K562 (cell line): ENCODE results near the gene CEP95. TPM values are rescaled to one million over a fixed set of nuclear protein-coding genes. Genes with fewer than 3 reads are reported as not detected.
A peak's percentile ranks its signal among the peaks of the same experiment; 100 is the strongest.

Experiments
- ATF6 ChIP-seq: sonication (generic); formaldehyde crosslinking; IDR thresholded peaks from 2 replicates; pipeline ENCODE4 v1.4.0; 2020; ENCODE audit warnings: mild to moderate bottlenecking, missing genetic modification reagents
- CBX3 ChIP-seq, 2 experiments: IDR thresholded peaks; 1 replicate in 1 of 2; 2 replicates in 1 of 2; pipeline ENCODE4 v1.6.1; 2012; ENCODE audit warnings: inconsistent platforms in 2 of 2, low read length in 2 of 2, borderline replicate concordance in 1 of 2, control low read depth in 1 of 2
- CHD2 ChIP-seq: IDR thresholded peaks from 2 replicates; pipeline ENCODE4 v1.6.1; 2011; ENCODE audit warnings: low read depth, low read length
- FOXK2 ChIP-seq, 2 experiments: fragments of 450-650 bp; IDR thresholded peaks in 1 of 2; conservative IDR thresholded peaks in 1 of 2; 2 replicates each; pipeline ENCODE4 v1.6.1; 2016; ENCODE audit warnings: low read depth in 2 of 2, mild to moderate bottlenecking in 1 of 2
- HNRNPLL ChIP-seq: fragments of 200-400 bp; formaldehyde crosslinking; IDR thresholded peaks from 2 replicates; pipeline ENCODE4 v1.6.1; 2017; ENCODE audit warnings: low read length, low read depth, mild to moderate bottlenecking; ENCODE audit not compliant: poor library complexity, severe bottlenecking
- IFI16 ChIP-seq: fragments of 250-450 bp; sonication (Bioruptor Pico); IDR thresholded peaks from 2 replicates; pipeline ENCODE4 v2.1.2; 2022; ENCODE audit warnings: mild to moderate bottlenecking, inconsistent platforms
- KLF16 ChIP-seq: IDR thresholded peaks from 2 replicates; pipeline ENCODE4 v1.6.1; 2016; ENCODE audit warnings: antibody characterized with exemption
- MIER1 ChIP-seq: fragments of 450-650 bp; IDR thresholded peaks from 2 replicates; pipeline ENCODE4 v1.6.1; 2016; ENCODE audit warnings: antibody characterized with exemption, mild to moderate bottlenecking, low read depth
- OTX1 ChIP-seq: fragments of 450-650 bp; formaldehyde crosslinking; IDR thresholded peaks from 2 replicates; pipeline ENCODE4 v1.4.0; 2022; ENCODE audit warnings: mild to moderate bottlenecking
- RAD21 ChIP-seq, 2 experiments: fragments of 250-450 bp in 1 of 2; fragments of 450-650 bp in 1 of 2; sonication (Bioruptor Pico) in 1 of 2; formaldehyde crosslinking in 1 of 2; IDR thresholded peaks in 1 of 2; conservative IDR thresholded peaks in 1 of 2; 2 replicates each; pipeline versions ENCODE4 v1.4.0 to v1.8.0; 2020 to 2022; ENCODE audit warnings: mild to moderate bottlenecking in 2 of 2, moderate library complexity in 1 of 2
- SUPT5H ChIP-seq: fragments of 450-650 bp; IDR thresholded peaks from 2 replicates; pipeline ENCODE4 v1.6.1; 2016
- TCF3 ChIP-seq: sonication (generic); formaldehyde crosslinking; IDR thresholded peaks from 2 replicates; pipeline ENCODE4 v1.4.0; 2020; ENCODE audit warnings: mild to moderate bottlenecking, missing genetic modification reagents
- TCF7L2 ChIP-seq: fragments of 150-350 bp; IDR thresholded peaks from 2 replicates; pipeline ENCODE4 v1.6.1; 2016; ENCODE audit warnings: low read depth, mild to moderate bottlenecking, low read length, moderate library complexity
- TEAD2 ChIP-seq: fragments of 450-650 bp; IDR thresholded peaks from 2 replicates; pipeline ENCODE4 v1.6.1; 2016; ENCODE audit warnings: missing genetic modification characterization, control low read depth, missing compliant biosample characterization
- THRA ChIP-seq: fragments of 450-650 bp; IDR thresholded peaks from 2 replicates; pipeline ENCODE4 v1.6.1; 2017; ENCODE audit warnings: mild to moderate bottlenecking, moderate library complexity
- ZBTB2 ChIP-seq: fragments of 450-650 bp; IDR thresholded peaks from 2 replicates; pipeline ENCODE4 v1.6.1; 2016; ENCODE audit warnings: antibody characterized with exemption
- ZNF12 ChIP-seq: sonication (generic); formaldehyde crosslinking; IDR thresholded peaks from 2 replicates; pipeline ENCODE4 v1.4.0; 2020; ENCODE audit warnings: mild to moderate bottlenecking, missing genetic modification reagents
- ZNF184 ChIP-seq: sonication (generic); formaldehyde crosslinking; IDR thresholded peaks from 2 replicates; pipeline ENCODE4 v1.5.0; 2020; ENCODE audit warnings: missing genetic modification reagents
- ZNF507 ChIP-seq: conservative IDR thresholded peaks from 2 replicates; pipeline ENCODE4 v1.6.1; 2017; ENCODE audit warnings: missing genetic modification characterization, missing compliant biosample characterization
- polyA plus RNA-seq, 8 experiments: library from polyadenylated mRNA; depleted of rRNA in 4 of 8; stranded (reverse) in 5 of 8; unstranded in 3 of 8; fragments of >200 nt; fragmentation: Nextera tagmentation in 2 of 8; fragmentation: Illumina TruSeq in 1 of 8; extraction: Ambion mirVana in 2 of 8; extraction: Trizol in 1 of 8; gene quantifications; 2 replicates each; pipeline versions ENCODE4 v1.2.1 to v1.2.3, GENCODE V29; 2011 to 2014; ENCODE audit warnings: inconsistent platforms in 1 of 8, missing spikeins in 1 of 8
- total RNA-seq, 7 experiments: library from RNA; depleted of rRNA in 6 of 7; stranded (reverse); fragments of >200 nt in 6 of 7; fragmentation: Illumina TruSeq in 2 of 7; extraction: Trizol in 2 of 7; gene quantifications; 2 replicates each; pipeline versions ENCODE4 v1.2.1 to v1.2.3, GENCODE V29; 2011 to 2021; ENCODE audit warnings: low replicate concordance in 1 of 7
- TF ChIP-seq, protein P1 (sequence below): fragments of 450-650 bp; IDR thresholded peaks from 2 replicates; pipeline ENCODE4 v1.6.1; 2016; ENCODE audit warnings: borderline replicate concordance
- TF ChIP-seq, protein P2 (sequence below), 3 experiments: IDR thresholded peaks in 2 of 3; conservative IDR thresholded peaks in 1 of 3; 2 replicates each; pipeline ENCODE4 v1.5.1; 2011 to 2012; ENCODE audit warnings: low read length in 3 of 3, mild to moderate bottlenecking in 3 of 3, control low read depth in 2 of 3, improper control_type of control experiment in 1 of 3, inconsistent platforms in 1 of 3, low read depth in 1 of 3, mixed read lengths in 1 of 3, moderate library complexity in 1 of 3; ENCODE audit not compliant: insufficient read depth in 2 of 3

Gene CEP95
- total and polyA plus RNA-seq, 9 of the 15 experiments (the other 6 are each of a cell fraction or from before 2014, with no cell fraction given): 26.7 to 80.7 (median 56.9) TPM

- TF ChIP-seq, protein P1, sequence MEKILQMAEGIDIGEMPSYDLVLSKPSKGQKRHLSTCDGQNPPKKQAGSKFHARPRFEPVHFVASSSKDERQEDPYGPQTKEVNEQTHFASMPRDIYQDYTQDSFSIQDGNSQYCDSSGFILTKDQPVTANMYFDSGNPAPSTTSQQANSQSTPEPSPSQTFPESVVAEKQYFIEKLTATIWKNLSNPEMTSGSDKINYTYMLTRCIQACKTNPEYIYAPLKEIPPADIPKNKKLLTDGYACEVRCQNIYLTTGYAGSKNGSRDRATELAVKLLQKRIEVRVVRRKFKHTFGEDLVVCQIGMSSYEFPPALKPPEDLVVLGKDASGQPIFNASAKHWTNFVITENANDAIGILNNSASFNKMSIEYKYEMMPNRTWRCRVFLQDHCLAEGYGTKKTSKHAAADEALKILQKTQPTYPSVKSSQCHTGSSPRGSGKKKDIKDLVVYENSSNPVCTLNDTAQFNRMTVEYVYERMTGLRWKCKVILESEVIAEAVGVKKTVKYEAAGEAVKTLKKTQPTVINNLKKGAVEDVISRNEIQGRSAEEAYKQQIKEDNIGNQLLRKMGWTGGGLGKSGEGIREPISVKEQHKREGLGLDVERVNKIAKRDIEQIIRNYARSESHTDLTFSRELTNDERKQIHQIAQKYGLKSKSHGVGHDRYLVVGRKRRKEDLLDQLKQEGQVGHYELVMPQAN: peak; percentile 86
- no peak for TF ChIP-seq TEAD2
- TF ChIP-seq ZNF184 (CRISPR knock-in tag): no peak
- no peak for TF ChIP-seq ZBTB2
- no peak for TF ChIP-seq MIER1
- TF ChIP-seq KLF16: no peak
- TF ChIP-seq CBX3 (IDR thresholded peaks at IDR 0.05; ENCODE audit: borderline replicate concordance in 1 of 2, low read length in 2 of 2): no peak
- TF ChIP-seq ZNF507 (tag): no peak
- TF ChIP-seq CHD2: no peak
- peak in 1 of 2 experiments; percentile 8; a peak in 1 of 4 replicates for TF ChIP-seq FOXK2 (conservative IDR thresholded peaks at IDR 0.05 in 1 of 2, IDR thresholded peaks at IDR 0.05 in 1 of 2; ENCODE audit: low read depth in 2 of 2)
- TF ChIP-seq, protein P2, sequence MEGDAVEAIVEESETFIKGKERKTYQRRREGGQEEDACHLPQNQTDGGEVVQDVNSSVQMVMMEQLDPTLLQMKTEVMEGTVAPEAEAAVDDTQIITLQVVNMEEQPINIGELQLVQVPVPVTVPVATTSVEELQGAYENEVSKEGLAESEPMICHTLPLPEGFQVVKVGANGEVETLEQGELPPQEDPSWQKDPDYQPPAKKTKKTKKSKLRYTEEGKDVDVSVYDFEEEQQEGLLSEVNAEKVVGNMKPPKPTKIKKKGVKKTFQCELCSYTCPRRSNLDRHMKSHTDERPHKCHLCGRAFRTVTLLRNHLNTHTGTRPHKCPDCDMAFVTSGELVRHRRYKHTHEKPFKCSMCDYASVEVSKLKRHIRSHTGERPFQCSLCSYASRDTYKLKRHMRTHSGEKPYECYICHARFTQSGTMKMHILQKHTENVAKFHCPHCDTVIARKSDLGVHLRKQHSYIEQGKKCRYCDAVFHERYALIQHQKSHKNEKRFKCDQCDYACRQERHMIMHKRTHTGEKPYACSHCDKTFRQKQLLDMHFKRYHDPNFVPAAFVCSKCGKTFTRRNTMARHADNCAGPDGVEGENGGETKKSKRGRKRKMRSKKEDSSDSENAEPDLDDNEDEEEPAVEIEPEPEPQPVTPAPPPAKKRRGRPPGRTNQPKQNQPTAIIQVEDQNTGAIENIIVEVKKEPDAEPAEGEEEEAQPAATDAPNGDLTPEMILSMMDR (IDR thresholded peaks at IDR 0.05 in 2 of 3, conservative IDR thresholded peaks at IDR 0.05 in 1 of 3; ENCODE audit: insufficient read depth in 2 of 3, low read depth in 1 of 3, low read length in 3 of 3): peak; percentile 48 to 63 (median 60); a peak in 4 of 6 replicates
- TF ChIP-seq ZNF12: 0 out of 2 replicates have a peak, but pooled peaks have one; percentile 3
- TF ChIP-seq TCF3: 0 out of 2 replicates have a peak, but pooled peaks have one; percentile 11
- TF ChIP-seq ATF6 (CRISPR knock-in tag): 0 out of 2 replicates have a peak, but pooled peaks have one; percentile 78
- peak; percentile 20 to 21; a peak in 2 of 4 replicates for TF ChIP-seq RAD21 (CRISPR knock-in tag; conservative IDR thresholded peaks at IDR 0.05 in 1 of 2, IDR thresholded peaks at IDR 0.05 in 1 of 2)
- no peak for TF ChIP-seq IFI16 (CRISPR knock-in tag)
- TF ChIP-seq OTX1 (CRISPR knock-in tag): no peak
- no peak for TF ChIP-seq TCF7L2
- TF ChIP-seq SUPT5H: no peak
- TF ChIP-seq THRA: no peak
- TF ChIP-seq HNRNPLL: no peak
Measured at GRCh38 chr17:64507413-64507782, 621 bp downstream of the CEP95 start (continued).
